IMR-90 (cell line): ENCODE data around the gene FLT3LG. TPM values are rescaled to one million over a fixed set of nuclear protein-coding genes. Genes with fewer than 3 reads are reported as not detected.
A peak's percentile ranks its signal among the peaks of the same experiment; 100 is the strongest.

Source experiments
- ATAC-seq: fragments of 200-7000 bp; cut with Tn5 transposase; 2 replicates; pipeline ENCODE4 v1.9.1; 2020; ENCODE audit warnings: low read depth, mild to moderate bottlenecking, moderate library complexity
- BruUV-seq: library from RNA; stranded (reverse); fragments of 400-500 nt; replicated peaks from 2 replicates; lab custom pipeline; 2021; lab: Mats Ljungman, UMichigan
- CTCF ChIA-PET: fragments of 300-600 bp; formaldehyde crosslinking; extraction: SDS; loops from one replicate; lab custom pipeline; 2021; ENCODE audit warnings: antibody characterized with exemption; lab: Yijun Ruan, JAX
- POLR2A ChIA-PET: fragments of 300-600 bp; sonication (Branson Sonifier 250); formaldehyde crosslinking; loops from one replicate; lab custom pipeline; 2022; ENCODE audit warnings: antibody characterized with exemption; ENCODE audit not compliant: unreplicated experiment; lab: Charles Lee
- DNase-seq: peaks from one replicate; pipeline ENCODE4 v3.0.0; 2013
- H2AFZ ChIP-seq: replicated peaks from 2 replicates; pipeline ENCODE3; 2013; ENCODE audit warnings: low read length, mild to moderate bottlenecking; ENCODE audit not compliant: poor library complexity
- H2AK5ac ChIP-seq: 2 replicates; pipeline ENCODE4 v1.6.1; 2013; ENCODE audit warnings: low read depth, low read length, inconsistent platforms
- H2AK9ac ChIP-seq: replicated peaks from 2 replicates; pipeline ENCODE3; 2013; ENCODE audit warnings: mild to moderate bottlenecking, low read depth, low read length, moderate library complexity; ENCODE audit not compliant: poor library complexity
- H2BK120ac ChIP-seq: 2 replicates; pipeline ENCODE4 v1.6.1; 2013; ENCODE audit warnings: low read depth, low read length, inconsistent platforms
- H2BK15ac ChIP-seq: 3 replicates; pipeline ENCODE4 v1.6.1; 2013; ENCODE audit warnings: low read depth, low read length, inconsistent platforms
- H2BK20ac ChIP-seq: 2 replicates; pipeline ENCODE4 v1.6.1; 2013; ENCODE audit warnings: low read depth, mild to moderate bottlenecking, inconsistent platforms, low read length, moderate library complexity
- H2BK5ac ChIP-seq: 2 replicates; pipeline ENCODE4 v1.6.1; 2013; ENCODE audit warnings: mild to moderate bottlenecking, low read depth, low read length, inconsistent platforms; ENCODE audit not compliant: poor library complexity, severe bottlenecking
- H3K14ac ChIP-seq: replicated peaks from 2 replicates; pipeline ENCODE4 v1.6.1; 2013; ENCODE audit warnings: low read depth, low read length, inconsistent platforms
- H3K18ac ChIP-seq: 2 replicates; pipeline ENCODE4 v1.6.1; 2013; ENCODE audit warnings: low read depth, low read length, control low read depth
- H3K23ac ChIP-seq: 2 replicates; pipeline ENCODE4 v1.6.1; 2013; ENCODE audit warnings: low read depth, low read length, inconsistent platforms
- H3K27ac ChIP-seq: 2 replicates; pipeline ENCODE4 v1.5.1; 2013; ENCODE audit warnings: mild to moderate bottlenecking, control low read depth, low read length; ENCODE audit not compliant: insufficient read depth
- H3K27me3 ChIP-seq: 2 replicates; pipeline ENCODE4 v1.6.1; 2013; ENCODE audit warnings: low read length; ENCODE audit not compliant: control insufficient read depth, insufficient read depth
- H3K36me3 ChIP-seq: 2 replicates; pipeline ENCODE4 v1.6.1; 2013; ENCODE audit warnings: low read length, mixed read lengths; ENCODE audit not compliant: control insufficient read depth, insufficient read depth
- H3K4ac ChIP-seq: 2 replicates; pipeline ENCODE4 v1.6.1; 2013; ENCODE audit warnings: low read depth, low read length, inconsistent platforms
- H3K4me1 ChIP-seq: 2 replicates; pipeline ENCODE4 v1.6.1; 2013; ENCODE audit warnings: low read length, mixed read lengths; ENCODE audit not compliant: control insufficient read depth, insufficient read depth
- H3K4me2 ChIP-seq: 2 replicates; pipeline ENCODE4 v1.6.1; 2013; ENCODE audit warnings: low read depth, mild to moderate bottlenecking, control low read depth, low read length, moderate library complexity
- H3K4me3 ChIP-seq: 2 replicates; pipeline ENCODE4 v1.5.1; 2013; ENCODE audit warnings: low read depth, mild to moderate bottlenecking, control low read depth, low read length, moderate library complexity; ENCODE audit not compliant: insufficient read depth
- H3K56ac ChIP-seq: 2 replicates; pipeline ENCODE4 v1.6.1; 2013; ENCODE audit warnings: low read length, inconsistent platforms; ENCODE audit not compliant: insufficient read depth; ENCODE audit errors: extremely low read depth
- H3K79me1 ChIP-seq, 2 experiments: 2 replicates each; pipeline ENCODE4 v1.6.1; 2013; ENCODE audit warnings: low read length in 2 of 2, inconsistent platforms in 1 of 2, low read depth in 1 of 2
- H3K9ac ChIP-seq: 2 replicates; pipeline ENCODE4 v1.6.1; 2013; ENCODE audit warnings: low read depth, low read length, control low read depth
- H3K9me1 ChIP-seq: 2 replicates; pipeline ENCODE4 v1.6.1; 2013; ENCODE audit warnings: low read length, inconsistent platforms; ENCODE audit not compliant: insufficient read depth
- H3K9me3 ChIP-seq: 2 replicates; pipeline ENCODE4 v1.6.1; 2013; ENCODE audit warnings: low read length; ENCODE audit not compliant: control insufficient read depth, insufficient read depth
- H4K20me1 ChIP-seq: 2 replicates; pipeline ENCODE4 v1.6.1; 2013; ENCODE audit warnings: low read length, inconsistent platforms; ENCODE audit not compliant: insufficient read depth
- H4K5ac ChIP-seq: 2 replicates; pipeline ENCODE4 v1.6.1; 2013; ENCODE audit warnings: mild to moderate bottlenecking, low read depth, low read length, control low read depth
- H4K8ac ChIP-seq, 2 experiments: 2 replicates each; pipeline ENCODE4 v1.6.1; 2013; ENCODE audit warnings: low read depth in 2 of 2, low read length in 2 of 2, control low read depth in 1 of 2, inconsistent platforms in 1 of 2
- H4K91ac ChIP-seq: 2 replicates; pipeline ENCODE4 v1.6.1; 2013; ENCODE audit warnings: low read depth, low read length, inconsistent platforms; ENCODE audit not compliant: insufficient read depth
- CTCF ChIP-seq: conservative IDR thresholded peaks from 2 replicates; pipeline ENCODE4 v1.5.1; 2012; ENCODE audit warnings: mild to moderate bottlenecking, low read depth, low read length, improper control_type of control experiment
- ELK1 ChIP-seq: fragments of 150-350 bp; IDR thresholded peaks from 2 replicates; pipeline ENCODE4 v1.6.1; 2016; ENCODE audit warnings: low read depth, mild to moderate bottlenecking, low read length, moderate library complexity, borderline replicate concordance
- MAZ ChIP-seq: IDR thresholded peaks from 2 replicates; pipeline ENCODE4 v1.6.1; 2012; ENCODE audit warnings: low read depth, mild to moderate bottlenecking, low read length, improper control_type of control experiment, moderate library complexity, borderline replicate concordance
- MXI1 ChIP-seq: IDR thresholded peaks from 2 replicates; pipeline ENCODE4 v1.6.1; 2012; ENCODE audit warnings: low read depth, mild to moderate bottlenecking, low read length, moderate library complexity, borderline replicate concordance
- NFE2L2 ChIP-seq: fragments of 150-350 bp; IDR thresholded peaks from 2 replicates; pipeline ENCODE4 v1.6.1; 2016; ENCODE audit warnings: low read depth, mild to moderate bottlenecking, low read length
- RAD21 ChIP-seq: IDR thresholded peaks from 2 replicates; pipeline ENCODE4 v1.6.1; 2012; ENCODE audit warnings: low read length, improper control_type of control experiment
- SMC3 ChIP-seq: fragments of 150-350 bp; IDR thresholded peaks from 2 replicates; pipeline ENCODE4 v1.6.1; 2016; ENCODE audit warnings: low read depth, mild to moderate bottlenecking, antibody characterized with exemption, low read length, moderate library complexity
- WGBS, 2 experiments: methylation state at CpG; one replicate each; pipeline versions ENCODE4 v1.1.5 to v1.1.7; 2013; ENCODE audit warnings: missing lambda C conversion rate in 2 of 2; ENCODE audit not compliant: insufficient read length in 1 of 2; ENCODE audit errors: extremely low coverage in 2 of 2; 5-methylcytosine and 5-hydroxymethylcytosine counted together
- dilution Hi-C: fragments of 300-500 bp; cut with HindIII; formaldehyde crosslinking; loops from one replicate; pipeline ENCODE4 v1.14.3; 2018; ENCODE audit warnings: low sequenced_read_pairs; ENCODE audit not compliant: unreplicated experiment
- in situ Hi-C: fragments of 300-500 bp; cut with MboI; formaldehyde crosslinking; loops from 3 replicates; pipeline ENCODE4 v1.14.3; 2019; ENCODE audit warnings: low sequenced_read_pairs, inconsistent platforms, mixed read lengths
- intact Hi-C: fragments of 100-400 bp; cut with micrococcal nuclease; formaldehyde crosslinking; loops from 2 replicates; pipeline ENCODE4 v1.10.0; 2022
- polyA plus RNA-seq, 3 experiments: library from polyadenylated mRNA; depleted of rRNA; stranded (reverse); fragments of >200 nt; gene quantifications; 2 replicates each; pipeline ENCODE4 v1.2.3, GENCODE V29; 2012; ENCODE audit warnings: low replicate concordance in 1 of 3
- total RNA-seq: library from RNA; depleted of rRNA; stranded (reverse); fragments of >200 nt; gene quantifications from 2 replicates; pipeline ENCODE4 v1.2.3, GENCODE V29; 2012

The FLT3LG gene
- total and polyA plus RNA-seq, 2 of the 4 experiments (the other 2 are of a cell fraction): 0.90 to 8.3 TPM

GRCh38 chr19:49443366-49444099 lies 30.5 kb upstream of the FLT3LG start:
- no peak overlapping the region; the same call in 1 of the 2 replicates for H3K27ac ChIP-seq
- H3K9me1 ChIP-seq: peaks cover 3% of the 10 kb centered on the region; the same call in 1 of the 2 replicates
- H2BK20ac ChIP-seq: no peak overlapping the region
- no peak overlapping the region; the same call in 1 of the 2 replicates for H4K91ac ChIP-seq
- no peak overlapping the region; the same call in 1 of the 2 replicates for H3K23ac ChIP-seq
- peak overlapping the region; percentile 93 for H3K4me2 ChIP-seq
- H4K20me1 ChIP-seq: peaks cover 3% of the 10 kb centered on the region; the same call in 1 of the 2 replicates
- H4K8ac ChIP-seq: peak overlapping the region in 1 of 2 experiments; percentile 83; a peak in 1 of 4 replicates
- CTCF ChIA-PET: no interaction called here
- H3K4me3 ChIP-seq: peak overlapping the region; percentile 53
- TF ChIP-seq CTCF: peak; percentile 83
- TF ChIP-seq MXI1: peak; percentile 72; the same call in 1 of the 2 replicates
- no peak for TF ChIP-seq NFE2L2
- peak; percentile 74 for TF ChIP-seq RAD21
- no peak for TF ChIP-seq ELK1
- peak; percentile 79 for TF ChIP-seq SMC3
- peak; percentile 88 for TF ChIP-seq MAZ
- ATAC-seq: peak; percentile 90
- H3K14ac ChIP-seq: no peak overlapping the region
- intact Hi-C loops: loop anchor here (1.0 kb wide), 4 partner anchors 51 to 217 kb away; partner anchors contain the start of gene DKKL1
- no peaks in the 10 kb centered on the region for H3K9me3 ChIP-seq
- peaks cover 3 to 7% of the 10 kb centered on the region in 2 experiments; a peak in 2 of 4 replicates for H3K79me1 ChIP-seq
- H2AK9ac ChIP-seq: peak overlapping the region; percentile 85
- H3K27me3 ChIP-seq: peaks cover 37% of the 10 kb centered on the region
- H3K18ac ChIP-seq: no peak overlapping the region
- in situ Hi-C loops: loop anchor here (10.0 kb wide), 1 partner anchor 49 kb away; no protein-coding TSS in a partner anchor
- H2BK15ac ChIP-seq: no peak overlapping the region
- peak; percentile 92 for DNase-seq
- H3K4ac ChIP-seq: 0 out of 2 replicates have a peak overlapping the region, but pooled peaks have one; percentile 35
- H2BK5ac ChIP-seq: no peak overlapping the region
- no peaks in the 10 kb centered on the region for H3K4me1 ChIP-seq
- WGBS, 2 experiments: 0% methylated on average over 9 of the region's 47 CpGs; no CpG with 5 or more reads in 1 of the 2 experiments
- peaks cover 4% of the 10 kb centered on the region; the same call in 1 of the 2 replicates for H3K36me3 ChIP-seq
- no peak overlapping the region for H2BK120ac ChIP-seq
- 0 out of 2 replicates have a peak overlapping the region, but pooled peaks have one; percentile 10 for H3K56ac ChIP-seq
- no peak overlapping the region; the same call in 1 of the 2 replicates for H2AK5ac ChIP-seq
- H2AFZ ChIP-seq: peak overlapping the region; percentile 100
- BruUV-seq: no TSS peak
- peak overlapping the region; percentile 45 for H3K9ac ChIP-seq
- no peak overlapping the region for H4K5ac ChIP-seq
- dilution Hi-C loops: no loop called here
- POLR2A ChIA-PET: no interaction called here
